Duodenal mucosa (tissue), 2 donors: ENCODE results near the gene KRTAP3-2.

Source experiments
- H3K27ac ChIP-seq: one replicate; pipeline ENCODE4 v1.7.0; 2013; ENCODE audit warnings: low read depth, low read length
- H3K27me3 ChIP-seq, 2 donors: one replicate each; pipeline ENCODE4 v1.7.0; 2013; ENCODE audit warnings: low read length in 2 of 2, control low read depth in 1 of 2; ENCODE audit not compliant: insufficient read depth in 2 of 2, control insufficient read depth in 1 of 2
- H3K36me3 ChIP-seq, 2 donors: one replicate each; pipeline ENCODE4 v1.7.0; 2013; ENCODE audit warnings: low read length in 2 of 2, control low read depth in 1 of 2; ENCODE audit not compliant: insufficient read depth in 2 of 2, control insufficient read depth in 1 of 2
- H3K4me1 ChIP-seq, 2 donors: one replicate each; pipeline ENCODE4 v1.7.0; 2013; ENCODE audit warnings: low read length in 2 of 2, control low read depth in 1 of 2; ENCODE audit not compliant: insufficient read depth in 2 of 2, control insufficient read depth in 1 of 2
- H3K4me3 ChIP-seq, 2 donors: one replicate each; pipeline ENCODE4 v1.7.0; 2013; ENCODE audit warnings: low read length in 2 of 2, low read depth in 1 of 2
- H3K9ac ChIP-seq, 2 donors: one replicate each; pipeline ENCODE4 v1.7.0; 2013; ENCODE audit warnings: low read length in 2 of 2, low read depth in 1 of 2
- H3K9me3 ChIP-seq, 2 donors: one replicate each; pipeline ENCODE4 v1.7.0; 2013; ENCODE audit warnings: low read length in 2 of 2, control low read depth in 1 of 2; ENCODE audit not compliant: control insufficient read depth in 1 of 2

The KRTAP3-2 gene

DNA sequence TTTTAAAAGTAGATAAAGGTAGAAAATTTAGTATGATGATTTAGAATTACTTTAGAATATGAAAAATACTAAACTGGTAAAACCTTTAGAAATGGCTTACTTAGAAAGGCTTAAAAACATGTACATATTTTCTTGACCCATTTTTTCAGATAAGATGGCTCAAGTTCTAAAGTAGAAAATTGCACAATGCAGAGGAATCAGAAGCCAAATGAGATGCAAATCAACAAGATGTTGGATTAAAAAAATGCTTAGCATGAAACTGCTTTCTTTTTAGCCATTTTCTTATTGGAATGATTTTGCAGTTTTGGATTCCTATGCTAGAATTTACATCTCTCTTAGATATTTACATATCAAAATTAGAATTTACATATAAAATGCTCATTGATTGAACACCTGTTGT lies 10.7 kb upstream of the KRTAP3-2 start:
- Histone ChIP-seq H3K36me3 (no peaks in the 10 kb centered on the region), H3K27me3 (no peaks in the 10 kb centered on the region), H3K27ac (no peak overlapping the region), H3K4me3 (no peak overlapping the region), H3K9ac (no peak overlapping the region), H3K9me3 (no peaks in the 10 kb centered on the region), H3K4me1 (no peaks in the 10 kb centered on the region)

GRCh38 chr17:41009936-41010335 lies 10.2 kb upstream of the KRTAP3-2 start:
- no peaks in the 10 kb centered on the region for H3K36me3 ChIP-seq
- no peak overlapping the region for H3K27ac ChIP-seq
- H3K27me3 ChIP-seq: no peaks in the 10 kb centered on the region
- H3K9me3 ChIP-seq: no peaks in the 10 kb centered on the region
- H3K4me3 ChIP-seq: no peak overlapping the region
- no peaks in the 10 kb centered on the region for H3K4me1 ChIP-seq
- no peak overlapping the region for H3K9ac ChIP-seq

- Histone ChIP-seq H3K27ac (no peak overlapping the region), H3K36me3 (no peaks in the 10 kb centered on the region), H3K4me1 (no peaks in the 10 kb centered on the region), H3K27me3 (peaks cover 0 to 2% of the 10 kb centered on the region in 2 donors), H3K4me3 (no peak overlapping the region), H3K9me3 (no peaks in the 10 kb centered on the region), H3K9ac (no peak overlapping the region)
Measured at GRCh38 chr17:41009301-41009760, 9.6 kb upstream of the KRTAP3-2 start.

DNA sequence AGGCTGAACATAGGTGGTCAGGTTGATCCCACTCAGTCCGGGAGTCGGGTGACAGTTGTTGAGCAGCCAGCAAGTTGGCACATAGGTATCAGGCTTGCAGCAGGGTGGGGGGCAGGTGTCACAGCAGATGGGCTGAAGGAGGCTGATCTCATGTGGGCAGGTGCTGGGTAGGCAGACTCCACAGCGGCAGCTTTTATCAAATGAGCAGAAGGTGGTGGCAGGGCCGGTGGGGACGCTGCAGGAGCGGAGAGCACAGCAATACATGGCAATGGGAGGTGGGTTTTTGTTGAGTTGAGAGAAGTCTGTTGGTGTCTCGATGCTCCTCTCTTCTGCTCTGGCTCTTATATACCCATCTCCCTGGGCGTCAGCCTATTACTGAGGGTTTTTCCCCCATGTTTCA lies 9.1 kb upstream of the KRTAP3-2 start, which contains the start of gene KRTAP3-1:
TSS of gene KRTAP3-1 (minus strand) at position 318 of the 400 bp plus-strand sequence. CDS start at position 264, 54 bp downstream.
- H3K4me3 ChIP-seq: no peak within 1 kb of the TSS
- H3K27ac ChIP-seq: no peak within 1 kb of the TSS
- peaks cover 0 to 4% of the 10 kb centered on the region in 2 donors for H3K27me3 ChIP-seq
- H3K36me3 ChIP-seq: no peaks in the 10 kb centered on the region
- H3K9ac ChIP-seq: no peak within 1 kb of the TSS
- no peaks in the 10 kb centered on the region for H3K9me3 ChIP-seq
- no peaks in the 10 kb centered on the region for H3K4me1 ChIP-seq

DNA sequence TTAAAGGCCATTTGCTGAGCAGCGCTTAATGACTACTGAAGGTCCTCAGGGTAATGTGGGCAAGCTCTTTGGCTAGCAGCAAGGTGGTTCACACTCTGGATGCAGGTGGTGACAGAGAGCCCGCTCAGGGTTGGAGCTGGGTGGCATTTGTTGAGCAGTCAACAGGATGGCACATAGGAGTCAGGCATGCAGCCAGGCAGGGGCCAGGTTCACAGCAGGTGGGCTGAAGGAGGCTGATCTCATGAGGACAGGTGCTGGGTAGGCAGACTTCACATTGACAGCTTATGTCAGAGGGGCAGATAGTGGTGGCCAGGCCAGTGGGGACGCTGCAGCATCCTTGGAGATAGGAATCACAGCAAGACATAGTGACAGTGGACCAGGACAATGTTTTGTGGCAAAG lies 4.7 kb upstream of the KRTAP3-2 start:
- Histone ChIP-seq H3K4me3 (no peak overlapping the region), H3K27ac (no peak overlapping the region), H3K36me3 (no peaks in the 10 kb centered on the region), H3K9ac (no peak overlapping the region), H3K9me3 (no peaks in the 10 kb centered on the region), H3K4me1 (no peaks in the 10 kb centered on the region), H3K27me3 (peaks cover 0 to 9% of the 10 kb centered on the region in 2 donors)

DNA sequence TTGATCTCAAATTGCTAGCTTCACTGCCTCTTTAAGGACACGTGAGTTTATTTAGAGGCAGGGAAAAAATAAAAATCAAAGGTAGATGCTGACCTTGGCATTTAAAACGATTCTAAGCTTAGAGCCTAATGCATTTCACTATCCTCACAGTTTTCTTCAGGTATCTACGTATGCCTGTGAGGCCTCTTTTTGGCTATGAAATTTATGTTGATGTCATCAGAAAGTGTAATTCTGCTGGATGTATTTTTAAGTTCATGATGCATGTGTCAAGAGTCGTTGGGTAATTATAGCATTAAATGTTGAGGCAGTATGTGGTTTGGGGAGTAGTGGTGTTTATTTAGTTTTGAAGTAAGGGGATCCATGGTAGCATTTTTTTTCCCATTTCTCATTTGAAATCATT lies 4.2 kb upstream of the KRTAP3-2 start:
- no peaks in the 10 kb centered on the region for H3K36me3 ChIP-seq
- H3K9ac ChIP-seq: no peak overlapping the region
- no peak overlapping the region for H3K4me3 ChIP-seq
- H3K9me3 ChIP-seq: no peaks in the 10 kb centered on the region
- H3K27ac ChIP-seq: no peak overlapping the region
- H3K4me1 ChIP-seq: no peaks in the 10 kb centered on the region
- H3K27me3 ChIP-seq: peaks cover 0 to 9% of the 10 kb centered on the region in 2 donors

- H3K36me3 ChIP-seq: no peaks in the 10 kb centered on the region
- H3K4me3 ChIP-seq: no peak overlapping the region
- no peaks in the 10 kb centered on the region for H3K9me3 ChIP-seq
- H3K27ac ChIP-seq: no peak overlapping the region
- peaks cover 0 to 9% of the 10 kb centered on the region in 2 donors for H3K27me3 ChIP-seq
- H3K9ac ChIP-seq: no peak overlapping the region
- no peaks in the 10 kb centered on the region for H3K4me1 ChIP-seq
Measured at GRCh38 chr17:41002814-41003213, 3.1 kb upstream of the KRTAP3-2 start.

DNA sequence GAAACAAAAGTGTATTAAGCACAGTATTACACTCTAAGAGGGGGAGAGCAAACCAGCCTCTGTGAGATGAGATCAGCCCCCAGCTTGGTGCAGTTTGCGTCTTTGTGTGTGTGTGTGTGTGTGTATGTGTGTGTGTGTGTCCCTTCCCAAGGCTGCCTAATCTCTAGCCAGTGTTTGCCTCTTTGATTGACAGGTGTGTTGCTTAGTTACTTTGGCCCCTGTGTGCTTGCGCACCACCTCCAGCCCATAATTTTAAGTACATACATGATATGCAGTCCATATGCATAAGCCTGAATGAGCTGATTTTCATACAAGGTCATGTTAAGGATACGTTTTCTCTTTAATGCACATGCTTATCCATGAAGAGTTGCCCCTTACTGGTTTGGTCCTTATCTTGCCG lies 2.1 kb upstream of the KRTAP3-2 start:
- no peak overlapping the region for H3K4me3 ChIP-seq
- H3K9me3 ChIP-seq: no peaks in the 10 kb centered on the region

DNA sequence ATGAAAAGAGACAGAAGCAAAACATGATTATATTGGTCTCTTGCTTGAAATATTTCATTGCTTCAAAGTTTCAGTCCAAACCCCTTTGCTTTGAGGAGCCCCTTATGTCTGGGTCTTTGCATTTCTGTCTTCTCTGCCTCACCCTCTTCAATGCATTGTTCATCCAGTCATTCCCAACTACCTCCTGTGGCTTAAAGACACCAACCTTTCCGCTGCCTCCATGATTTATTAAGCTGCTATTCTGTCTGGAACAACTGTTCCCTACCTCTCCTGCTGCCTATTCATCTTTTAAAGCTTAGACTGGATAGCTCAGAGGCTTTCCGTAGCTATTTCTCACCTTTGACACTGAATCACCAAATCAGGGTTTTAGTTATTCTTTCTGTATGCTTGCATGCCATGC lies 2.3 kb downstream of the KRTAP3-2 start:
- no peak overlapping the region for H3K9ac ChIP-seq
- H3K4me3 ChIP-seq: no peak overlapping the region
- H3K27me3 ChIP-seq: peaks cover 0 to 5% of the 10 kb centered on the region in 2 donors
- H3K9me3 ChIP-seq: no peaks in the 10 kb centered on the region
- no peaks in the 10 kb centered on the region for H3K4me1 ChIP-seq
- no peak overlapping the region for H3K27ac ChIP-seq
- no peaks in the 10 kb centered on the region for H3K36me3 ChIP-seq

More for the DNA sequence above, 2.1 kb upstream of the KRTAP3-2 start:
- Histone ChIP-seq H3K27me3 (peaks cover 0 to 9% of the 10 kb centered on the region in 2 donors), H3K27ac (no peak overlapping the region), H3K4me1 (no peaks in the 10 kb centered on the region), H3K36me3 (no peaks in the 10 kb centered on the region), H3K9ac (no peak overlapping the region)

- Histone ChIP-seq H3K27me3 (peaks cover 0 to 3% of the 10 kb centered on the region in 2 donors), H3K9ac (no peak overlapping the region), H3K27ac (no peak overlapping the region), H3K4me3 (no peak overlapping the region), H3K36me3 (no peaks in the 10 kb centered on the region), H3K9me3 (no peaks in the 10 kb centered on the region), H3K4me1 (no peaks in the 10 kb centered on the region)
Measured at GRCh38 chr17:40996829-40997228, 2.9 kb downstream of the KRTAP3-2 start.

- no peaks in the 10 kb centered on the region for H3K27me3 ChIP-seq
- peaks cover 4% of the 10 kb centered on the region in 2 donors for H3K9me3 ChIP-seq
Measured at GRCh38 chr17:40995116-40995515, 4.6 kb downstream of the KRTAP3-2 start.

More at GRCh38 chr17:40995116-40995515, 4.6 kb downstream of the KRTAP3-2 start:
- no peak overlapping the region for H3K9ac ChIP-seq
- H3K36me3 ChIP-seq: no peaks in the 10 kb centered on the region
- no peak overlapping the region for H3K27ac ChIP-seq
- no peak overlapping the region for H3K4me3 ChIP-seq
- H3K4me1 ChIP-seq: no peaks in the 10 kb centered on the region
